ENCODE measurements around the gene MED25. TPM values are rescaled to one million over a fixed set of nuclear protein-coding genes. Genes with fewer than 3 reads are reported as not detected.

Gene MED25
- total RNA-seq, 1 donor from 2014 or later: 85.4 TPM

DNA sequence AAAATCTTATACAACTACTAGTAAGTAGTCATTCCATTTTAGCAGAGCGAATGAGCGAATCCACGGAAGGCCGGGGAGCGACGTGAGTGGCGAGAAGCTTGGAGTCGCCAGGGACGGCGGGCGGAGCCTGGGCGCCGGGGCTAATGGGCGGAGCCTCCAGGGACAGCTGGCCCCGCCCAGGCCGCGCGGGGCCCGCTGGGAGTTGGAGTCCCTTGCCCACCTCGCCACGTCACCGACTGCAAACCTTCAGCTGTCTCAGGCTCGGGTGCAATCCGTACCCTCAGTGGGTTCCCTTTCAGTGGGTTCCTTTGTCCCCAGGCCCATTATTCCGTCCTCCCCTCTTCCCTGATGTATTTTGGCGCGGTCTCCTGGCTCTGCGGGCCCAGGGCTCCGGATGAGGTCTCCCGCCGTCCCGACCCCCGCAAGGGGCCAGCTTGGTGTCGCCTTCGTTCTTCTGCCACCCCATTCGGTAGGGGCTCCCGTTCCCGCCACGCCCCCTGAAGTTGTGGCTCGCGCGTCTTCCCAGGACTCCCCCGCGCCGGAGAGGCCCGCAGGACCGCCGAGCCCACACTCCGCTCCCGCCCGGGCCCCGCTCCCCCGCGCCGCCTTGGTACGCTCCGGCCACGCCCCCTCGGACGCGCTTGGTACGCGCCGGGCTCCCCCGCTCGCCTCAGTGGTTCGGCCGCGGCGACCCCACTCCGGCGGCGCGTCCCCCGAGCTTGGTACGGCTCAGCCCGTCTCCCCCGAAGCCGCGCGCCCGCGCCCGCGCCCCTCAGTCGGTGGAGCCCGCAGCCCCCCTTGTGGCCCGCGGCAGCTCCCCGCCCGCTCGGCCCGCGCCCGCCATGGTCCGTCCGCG lies 32.6 kb downstream of the MED25 start, which contains the start of gene PTOV1:
TSS of gene PTOV1 (plus strand) at position 673 of the 856 bp plus-strand sequence.
- H3K36me3 Mint-ChIP-seq (ENCODE audit: low read depth): peaks cover 26% of the 10 kb centered on the region
- H3K4me3 Mint-ChIP-seq: peak within 1 kb of the TSS; percentile 95
- H3K27ac Mint-ChIP-seq (ENCODE audit: unreplicated experiment): peak within 1 kb of the TSS; percentile 99
- H3K4me1 Mint-ChIP-seq: peaks cover 26% of the 10 kb centered on the region
- H3K27me3 Mint-ChIP-seq (ENCODE audit: low read depth): peaks cover 20% of the 10 kb centered on the region
- TF ChIP-seq, protein P1, sequence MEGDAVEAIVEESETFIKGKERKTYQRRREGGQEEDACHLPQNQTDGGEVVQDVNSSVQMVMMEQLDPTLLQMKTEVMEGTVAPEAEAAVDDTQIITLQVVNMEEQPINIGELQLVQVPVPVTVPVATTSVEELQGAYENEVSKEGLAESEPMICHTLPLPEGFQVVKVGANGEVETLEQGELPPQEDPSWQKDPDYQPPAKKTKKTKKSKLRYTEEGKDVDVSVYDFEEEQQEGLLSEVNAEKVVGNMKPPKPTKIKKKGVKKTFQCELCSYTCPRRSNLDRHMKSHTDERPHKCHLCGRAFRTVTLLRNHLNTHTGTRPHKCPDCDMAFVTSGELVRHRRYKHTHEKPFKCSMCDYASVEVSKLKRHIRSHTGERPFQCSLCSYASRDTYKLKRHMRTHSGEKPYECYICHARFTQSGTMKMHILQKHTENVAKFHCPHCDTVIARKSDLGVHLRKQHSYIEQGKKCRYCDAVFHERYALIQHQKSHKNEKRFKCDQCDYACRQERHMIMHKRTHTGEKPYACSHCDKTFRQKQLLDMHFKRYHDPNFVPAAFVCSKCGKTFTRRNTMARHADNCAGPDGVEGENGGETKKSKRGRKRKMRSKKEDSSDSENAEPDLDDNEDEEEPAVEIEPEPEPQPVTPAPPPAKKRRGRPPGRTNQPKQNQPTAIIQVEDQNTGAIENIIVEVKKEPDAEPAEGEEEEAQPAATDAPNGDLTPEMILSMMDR (conservative IDR thresholded peaks at IDR 0.05): no peak
- peak; percentile 96 for DNase-seq (ENCODE audit: low read depth, low spot score)
- peaks cover 4% of the 10 kb centered on the region for H3K9me3 Mint-ChIP-seq

DNA sequence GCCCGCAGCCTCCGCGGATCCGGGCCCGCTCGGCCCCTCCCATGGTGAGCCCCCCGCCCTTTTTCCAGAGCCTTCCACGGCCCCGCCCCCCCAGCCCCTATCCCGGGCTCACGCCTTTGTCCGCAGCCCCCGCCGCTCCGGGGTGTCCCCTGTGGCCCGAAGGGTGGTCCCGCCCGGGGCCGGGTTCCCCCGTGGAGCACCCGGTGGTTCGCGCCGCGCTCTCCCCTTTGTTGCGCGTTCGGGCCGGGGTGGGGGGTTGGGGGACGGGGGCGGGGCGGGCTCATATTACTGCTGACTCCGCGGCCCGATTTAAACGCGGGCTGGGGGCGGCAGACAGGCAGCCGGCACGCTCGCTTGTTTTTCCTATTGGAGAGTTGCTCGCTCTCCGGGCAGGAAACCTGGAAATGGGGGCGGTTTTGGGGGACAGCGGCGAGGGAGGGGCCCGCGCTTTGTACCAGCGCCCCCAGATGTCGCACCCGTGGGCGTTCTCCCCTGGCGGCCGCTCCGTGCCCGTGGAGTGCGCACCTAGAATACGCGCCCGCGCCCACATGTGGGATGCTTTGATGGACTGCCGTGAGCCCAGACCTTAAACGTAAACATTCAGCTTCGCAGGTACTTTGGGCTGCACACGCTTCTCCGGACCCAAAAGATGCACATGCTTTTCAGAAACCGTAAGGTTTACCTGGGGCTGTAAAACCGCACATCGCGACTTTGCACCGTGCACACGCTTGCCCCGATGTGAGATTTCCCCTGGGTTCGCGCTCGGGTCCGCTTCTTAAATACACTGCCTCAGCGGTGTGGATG lies 33.6 kb downstream of the MED25 start:
- no peak for DNase-seq (ENCODE audit: low read depth, low spot score)
- Mint-ChIP-seq H3K36me3 (ENCODE audit: low read depth) (peaks cover 24% of the 10 kb centered on the region), H3K9me3 (peaks cover 4% of the 10 kb centered on the region), H3K4me3 (peak overlapping the region; percentile 93), H3K27me3 (ENCODE audit: low read depth) (peaks cover 21% of the 10 kb centered on the region), H3K4me1 (peaks cover 26% of the 10 kb centered on the region), H3K27ac (ENCODE audit: unreplicated experiment) (no peak overlapping the region)
- TF ChIP-seq, protein P1 (conservative IDR thresholded peaks at IDR 0.05): no peak

DNA sequence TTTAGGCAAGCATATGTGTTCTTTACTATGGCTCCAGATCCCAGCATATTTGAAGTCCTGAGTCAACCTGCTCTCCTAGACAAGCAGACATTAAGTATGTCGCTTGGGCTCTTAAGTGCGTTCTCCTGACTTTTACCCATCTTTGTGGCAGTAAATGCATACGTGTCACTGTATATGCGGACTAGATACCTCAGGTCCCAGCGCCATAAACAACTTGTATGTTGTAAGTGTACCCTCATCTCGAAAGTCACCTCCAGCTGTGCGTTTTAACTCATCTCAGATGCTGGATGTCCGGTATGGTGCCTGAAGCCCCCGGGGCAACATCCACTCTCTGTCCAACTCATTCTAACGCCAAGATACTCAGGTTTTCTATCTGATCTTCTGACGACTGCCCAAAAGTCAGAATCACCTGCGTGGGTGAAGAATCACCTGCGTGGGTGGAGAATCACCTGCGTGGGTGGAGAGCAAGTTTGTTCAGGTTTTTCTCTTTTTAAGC lies 34.6 kb downstream of the MED25 start:
- peaks cover 26% of the 10 kb centered on the region for H3K4me1 Mint-ChIP-seq
- DNase-seq (ENCODE audit: low read depth, low spot score): no peak
- H3K4me3 Mint-ChIP-seq: peak overlapping the region; percentile 93
- peaks cover 21% of the 10 kb centered on the region for H3K27me3 Mint-ChIP-seq (ENCODE audit: low read depth)
- TF ChIP-seq, protein P1 (conservative IDR thresholded peaks at IDR 0.05): no peak
- peaks cover 4% of the 10 kb centered on the region for H3K9me3 Mint-ChIP-seq
- H3K36me3 Mint-ChIP-seq (ENCODE audit: low read depth): peaks cover 22% of the 10 kb centered on the region
- H3K27ac Mint-ChIP-seq (ENCODE audit: unreplicated experiment): peak overlapping the region; percentile 75

DNA sequence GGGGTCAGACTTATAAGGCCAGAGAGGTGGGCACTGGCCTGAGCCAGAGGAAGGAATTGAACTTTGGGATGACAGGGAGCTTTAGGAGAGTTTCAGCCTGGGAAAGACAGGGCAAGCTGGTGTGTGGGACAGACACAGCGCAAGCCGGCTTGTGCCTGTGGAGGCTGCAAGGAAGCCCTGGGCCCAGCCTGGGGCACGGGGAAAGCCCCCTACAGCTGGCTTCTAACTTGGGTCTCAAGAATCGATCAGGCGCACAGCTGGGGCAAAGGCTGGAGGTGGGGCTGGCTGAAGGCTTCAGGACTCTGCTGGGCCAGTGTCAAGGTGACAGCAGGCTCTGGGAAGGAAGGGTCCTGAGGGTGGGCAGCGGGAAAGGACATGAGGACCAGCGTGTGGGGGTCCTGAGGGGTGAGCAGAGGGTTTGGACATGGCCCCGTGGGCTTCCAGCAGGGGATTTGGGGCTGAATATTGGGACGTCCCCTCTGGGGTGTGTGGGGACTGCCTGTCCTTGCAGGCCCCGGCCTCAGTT lies 35.8 kb downstream of the MED25 start:
- H3K27me3 Mint-ChIP-seq (ENCODE audit: low read depth): peaks cover 26% of the 10 kb centered on the region
- no peak for DNase-seq (ENCODE audit: low read depth, low spot score)
- peaks cover 19% of the 10 kb centered on the region for H3K36me3 Mint-ChIP-seq (ENCODE audit: low read depth)
- peaks cover 4% of the 10 kb centered on the region for H3K9me3 Mint-ChIP-seq
- H3K4me1 Mint-ChIP-seq: peaks cover 26% of the 10 kb centered on the region
- TF ChIP-seq, protein P1 (conservative IDR thresholded peaks at IDR 0.05): no peak
- H3K4me3 Mint-ChIP-seq: peak overlapping the region; percentile 93
- H3K27ac Mint-ChIP-seq (ENCODE audit: unreplicated experiment): peak overlapping the region; percentile 50
